ENCODE measurements around the gene GLI3. TPM values are rescaled to one million over a fixed set of nuclear protein-coding genes. Genes with fewer than 3 reads are reported as not detected.

GLI3 gene
- total RNA-seq, 2 experiments from 2014 or later = 0.28 to 0.36 TPM

- DNase-seq (no peak), ATAC-seq (ENCODE audit: poor library complexity) (no peak)
- H3K36me3 Mint-ChIP-seq (ENCODE audit: low read depth) = no peaks in the 10 kb centered on the region
- no peaks in the 10 kb centered on the region for H3K36me3 ChIP-seq (ENCODE audit: insufficient read depth, low read length)
- no peak overlapping the region for H3K4me3 Mint-ChIP-seq
- intact Hi-C loops (cut with DNase I, micrococcal nuclease) = no loop called here
- H3K4me3 ChIP-seq (ENCODE audit: low read length) = no peak overlapping the region
- H3K9me3 ChIP-seq (ENCODE audit: control insufficient read depth in 1 of 2, insufficient read depth in 1 of 2, low read length in 2 of 2) = peaks cover 0 to 8% of the 10 kb centered on the region in 2 experiments
- H3K27ac ChIP-seq (ENCODE audit: low read depth in 1 of 2, low read length in 2 of 2) = no peak overlapping the region
- ChIA-PET CTCF (no interaction called here), POLR2A (interaction anchor here (0.9 kb wide), 1 partner anchor 10 kb away, joined by 3 read pairs; no protein-coding TSS in a partner anchor)
- peaks cover 8% of the 10 kb centered on the region for H3K4me1 Mint-ChIP-seq (ENCODE audit: low read depth)
- H3K9me3 Mint-ChIP-seq = no peaks in the 10 kb centered on the region
- H3K27me3 ChIP-seq (ENCODE audit: control insufficient read depth in 1 of 2, insufficient read depth in 2 of 2, low read length in 2 of 2) = peaks cover 24 to 53% of the 10 kb centered on the region in 2 experiments
- no peak for TF ChIP-seq CTCF (IDR thresholded peaks at IDR 0.05)
- H3K4me1 ChIP-seq (ENCODE audit: insufficient read depth, low read length) = peaks cover 3% of the 10 kb centered on the region
- H3K27ac Mint-ChIP-seq = no peak overlapping the region
- H3K27me3 Mint-ChIP-seq = peaks cover 71% of the 10 kb centered on the region
These were observed 10.0 kb downstream of the GLI3 start for GRCh38 chr7:42227021-42227420.

GRCh38 chr7:42226354-42226941 lies 10.6 kb downstream of the GLI3 start:
- no peaks in the 10 kb centered on the region for H3K36me3 ChIP-seq (ENCODE audit: insufficient read depth, low read length)
- H3K36me3 Mint-ChIP-seq (ENCODE audit: low read depth) = no peaks in the 10 kb centered on the region
- no peaks in the 10 kb centered on the region for H3K9me3 Mint-ChIP-seq
- no peak overlapping the region for H3K4me3 Mint-ChIP-seq
- peaks cover 8% of the 10 kb centered on the region for H3K4me1 Mint-ChIP-seq (ENCODE audit: low read depth)
- ChIA-PET CTCF (no interaction called here), POLR2A (interaction anchor here (0.9 kb wide), 1 partner anchor 9 kb away, joined by 3 read pairs; no protein-coding TSS in a partner anchor)
- H3K4me3 ChIP-seq (ENCODE audit: low read length) = no peak overlapping the region
- intact Hi-C loops (cut with DNase I, micrococcal nuclease) = no loop called here
- peaks cover 24 to 48% of the 10 kb centered on the region in 2 experiments for H3K27me3 ChIP-seq (ENCODE audit: control insufficient read depth in 1 of 2, insufficient read depth in 2 of 2, low read length in 2 of 2)
- peaks cover 68% of the 10 kb centered on the region for H3K27me3 Mint-ChIP-seq
- ATAC-seq (ENCODE audit: poor library complexity) = no peak
- H3K27ac Mint-ChIP-seq = no peak overlapping the region
- peaks cover 0 to 8% of the 10 kb centered on the region in 2 experiments for H3K9me3 ChIP-seq (ENCODE audit: control insufficient read depth in 1 of 2, insufficient read depth in 1 of 2, low read length in 2 of 2)
- TF ChIP-seq CTCF (IDR thresholded peaks at IDR 0.05) = no peak
- no peak overlapping the region for H3K27ac ChIP-seq (ENCODE audit: low read depth in 1 of 2, low read length in 2 of 2)
- no peak for DNase-seq
- H3K4me1 ChIP-seq (ENCODE audit: insufficient read depth, low read length) = peaks cover 3% of the 10 kb centered on the region

- DNase-seq = no peak
- CTCF ChIA-PET = no interaction called here
- intact Hi-C loops (cut with DNase I, micrococcal nuclease) = no loop called here
These were observed 12.5 kb downstream of the GLI3 start for GRCh38 chr7:42224391-42225003.

More at GRCh38 chr7:42224391-42225003, 12.5 kb downstream of the GLI3 start:
- H3K36me3 ChIP-seq (ENCODE audit: insufficient read depth, low read length) = no peaks in the 10 kb centered on the region
- no peak overlapping the region for H3K4me3 ChIP-seq (ENCODE audit: low read length)
- H3K4me1 ChIP-seq (ENCODE audit: insufficient read depth, low read length) = peaks cover 3% of the 10 kb centered on the region
- peaks cover 24 to 36% of the 10 kb centered on the region in 2 experiments for H3K27me3 ChIP-seq (ENCODE audit: control insufficient read depth in 1 of 2, insufficient read depth in 2 of 2, low read length in 2 of 2)
- H3K27ac Mint-ChIP-seq = no peak overlapping the region
- H3K9me3 Mint-ChIP-seq = no peaks in the 10 kb centered on the region
- ATAC-seq (ENCODE audit: poor library complexity) = no peak
- POLR2A ChIA-PET = no interaction called here
- no peaks in the 10 kb centered on the region for H3K36me3 Mint-ChIP-seq (ENCODE audit: low read depth)
- peaks cover 8% of the 10 kb centered on the region for H3K4me1 Mint-ChIP-seq (ENCODE audit: low read depth)
- H3K27ac ChIP-seq (ENCODE audit: low read depth in 1 of 2, low read length in 2 of 2) = no peak overlapping the region
- TF ChIP-seq CTCF (IDR thresholded peaks at IDR 0.05) = no peak
- H3K4me3 Mint-ChIP-seq = no peak overlapping the region
- peaks cover 0 to 8% of the 10 kb centered on the region in 2 experiments for H3K9me3 ChIP-seq (ENCODE audit: control insufficient read depth in 1 of 2, insufficient read depth in 1 of 2, low read length in 2 of 2)
- peaks cover 53% of the 10 kb centered on the region for H3K27me3 Mint-ChIP-seq
